IMR-90 (cell line): Measurements from ENCODE around the gene G6PC2.
"Not testable (repeated sequence)": the region's sequence is repeated elsewhere in the genome, so short reads cannot be mapped to it uniquely, and the experiment has no call there.

Source experiments
- CEBPB ChIP-seq: IDR thresholded peaks from 2 replicates; pipeline ENCODE4 v1.6.1; 2012; ENCODE audit warnings: low read depth, low read length, improper control_type of control experiment
- CHD1 ChIP-seq: IDR thresholded peaks from 2 replicates; pipeline ENCODE4 v1.6.1; 2012; ENCODE audit warnings: low read depth, low read length, improper control_type of control experiment
- FOS ChIP-seq: fragments of 150-350 bp; IDR thresholded peaks from 2 replicates; pipeline ENCODE4 v1.6.1; 2016; ENCODE audit warnings: low read depth, low read length
- MAFK ChIP-seq: IDR thresholded peaks from 2 replicates; pipeline ENCODE4 v1.6.1; 2012; ENCODE audit warnings: low read depth, low read length, improper control_type of control experiment
- NFE2L2 ChIP-seq: fragments of 150-350 bp; IDR thresholded peaks from 2 replicates; pipeline ENCODE4 v1.6.1; 2016; ENCODE audit warnings: low read depth, mild to moderate bottlenecking, low read length
- POLR2A ChIP-seq: IDR thresholded peaks from 2 replicates; pipeline ENCODE4 v1.6.1; 2012; ENCODE audit warnings: mild to moderate bottlenecking, low read depth, low read length
- RAD21 ChIP-seq: IDR thresholded peaks from 2 replicates; pipeline ENCODE4 v1.6.1; 2012; ENCODE audit warnings: low read length, improper control_type of control experiment
- TF ChIP-seq, protein P1 (sequence below): conservative IDR thresholded peaks from 2 replicates; pipeline ENCODE4 v1.5.1; 2012; ENCODE audit warnings: mild to moderate bottlenecking, low read depth, low read length, improper control_type of control experiment
- TF ChIP-seq, protein P2 (sequence below): fragments of 150-350 bp; IDR thresholded peaks from 2 replicates; pipeline ENCODE4 v1.6.1; 2016; ENCODE audit warnings: low read depth, mild to moderate bottlenecking, low read length, moderate library complexity, borderline replicate concordance

DNA sequence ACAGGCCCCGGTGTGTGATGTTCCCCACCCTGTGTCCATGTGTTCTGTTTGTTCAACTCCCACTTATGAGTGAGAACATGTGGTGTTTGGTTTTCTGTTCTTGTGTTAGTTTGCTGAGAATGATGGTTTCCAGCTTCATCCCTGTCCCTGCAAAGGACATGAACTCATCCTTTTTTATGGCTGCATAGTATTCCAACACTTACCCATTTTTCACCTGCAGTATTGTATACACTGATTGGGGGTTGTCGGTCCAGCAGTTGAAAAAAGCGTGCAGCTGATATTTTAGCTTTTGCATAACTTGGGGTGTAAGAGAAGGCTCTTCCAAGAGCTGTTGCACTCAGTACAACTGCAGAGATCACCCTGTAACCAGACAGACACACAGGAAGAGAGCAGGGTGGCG, 31.1 kb downstream of the G6PC2 start:
- TF ChIP-seq POLR2A, CEBPB, FOS, MAFK, CHD1, RAD21, NFE2L2: not testable (repeated sequence)
- TF ChIP-seq, protein P1, sequence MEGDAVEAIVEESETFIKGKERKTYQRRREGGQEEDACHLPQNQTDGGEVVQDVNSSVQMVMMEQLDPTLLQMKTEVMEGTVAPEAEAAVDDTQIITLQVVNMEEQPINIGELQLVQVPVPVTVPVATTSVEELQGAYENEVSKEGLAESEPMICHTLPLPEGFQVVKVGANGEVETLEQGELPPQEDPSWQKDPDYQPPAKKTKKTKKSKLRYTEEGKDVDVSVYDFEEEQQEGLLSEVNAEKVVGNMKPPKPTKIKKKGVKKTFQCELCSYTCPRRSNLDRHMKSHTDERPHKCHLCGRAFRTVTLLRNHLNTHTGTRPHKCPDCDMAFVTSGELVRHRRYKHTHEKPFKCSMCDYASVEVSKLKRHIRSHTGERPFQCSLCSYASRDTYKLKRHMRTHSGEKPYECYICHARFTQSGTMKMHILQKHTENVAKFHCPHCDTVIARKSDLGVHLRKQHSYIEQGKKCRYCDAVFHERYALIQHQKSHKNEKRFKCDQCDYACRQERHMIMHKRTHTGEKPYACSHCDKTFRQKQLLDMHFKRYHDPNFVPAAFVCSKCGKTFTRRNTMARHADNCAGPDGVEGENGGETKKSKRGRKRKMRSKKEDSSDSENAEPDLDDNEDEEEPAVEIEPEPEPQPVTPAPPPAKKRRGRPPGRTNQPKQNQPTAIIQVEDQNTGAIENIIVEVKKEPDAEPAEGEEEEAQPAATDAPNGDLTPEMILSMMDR: not testable (repeated sequence)
- TF ChIP-seq, protein P2, sequence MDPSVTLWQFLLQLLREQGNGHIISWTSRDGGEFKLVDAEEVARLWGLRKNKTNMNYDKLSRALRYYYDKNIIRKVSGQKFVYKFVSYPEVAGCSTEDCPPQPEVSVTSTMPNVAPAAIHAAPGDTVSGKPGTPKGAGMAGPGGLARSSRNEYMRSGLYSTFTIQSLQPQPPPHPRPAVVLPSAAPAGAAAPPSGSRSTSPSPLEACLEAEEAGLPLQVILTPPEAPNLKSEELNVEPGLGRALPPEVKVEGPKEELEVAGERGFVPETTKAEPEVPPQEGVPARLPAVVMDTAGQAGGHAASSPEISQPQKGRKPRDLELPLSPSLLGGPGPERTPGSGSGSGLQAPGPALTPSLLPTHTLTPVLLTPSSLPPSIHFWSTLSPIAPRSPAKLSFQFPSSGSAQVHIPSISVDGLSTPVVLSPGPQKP: not testable (repeated sequence)
